KG1 (cell line): ENCODE results near the gene RNH1.
A peak's percentile ranks its signal among the peaks of the same experiment; 100 is the strongest.
"Not testable (repeated sequence)": the region's sequence is repeated elsewhere in the genome, so short reads cannot be mapped to it uniquely, and the experiment has no call there.

Experiments used
- DNase-seq: peaks from one replicate; lab custom pipeline; 2025; lab: John Stamatoyannopoulos, UW

RNH1 gene

GRCh38 chr11:477052-477715 lies 29.9 kb downstream of the RNH1 start:
- no peak for DNase-seq

GRCh38 chr11:476416-476815 lies 30.6 kb downstream of the RNH1 start:
- DNase-seq: no peak

GRCh38 chr11:475941-476340 lies 31.1 kb downstream of the RNH1 start:
- no peak for DNase-seq

GRCh38 chr11:474914-475506 lies 32.0 kb downstream of the RNH1 start:
- DNase-seq: no peak

- no peak for DNase-seq
These were observed 32.9 kb downstream of the RNH1 start for GRCh38 chr11:473962-474785.

GRCh38 chr11:473415-473814 lies 33.6 kb downstream of the RNH1 start:
- DNase-seq: no peak

GRCh38 chr11:472816-473215 lies 34.2 kb downstream of the RNH1 start:
- DNase-seq: no peak

GRCh38 chr11:472272-472671 lies 34.8 kb downstream of the RNH1 start:
- no peak for DNase-seq

GRCh38 chr11:471468-472145 lies 35.4 kb downstream of the RNH1 start:
- DNase-seq: no peak

GRCh38 chr11:469684-470560 lies 37.1 kb downstream of the RNH1 start:
- no peak for DNase-seq

- DNase-seq: not testable (repeated sequence)
These were observed 37.9 kb downstream of the RNH1 start for GRCh38 chr11:469026-469683.

- no peak for DNase-seq
These were observed 38.5 kb downstream of the RNH1 start for GRCh38 chr11:468493-468892.

GRCh38 chr11:468036-468435 lies 39.0 kb downstream of the RNH1 start:
- DNase-seq: no peak

GRCh38 chr11:465896-466530 lies 41.0 kb downstream of the RNH1 start:
- peak; percentile 13 for DNase-seq

GRCh38 chr11:464316-464715 lies 42.7 kb downstream of the RNH1 start:
- no peak for DNase-seq

- no peak for DNase-seq
These were observed 44.7 kb downstream of the RNH1 start for GRCh38 chr11:462107-462890.

- DNase-seq: no peak
These were observed 45.4 kb downstream of the RNH1 start for GRCh38 chr11:461626-462025.

GRCh38 chr11:460331-461199 lies 46.5 kb downstream of the RNH1 start:
- no peak for DNase-seq
